ENCODE measurements around the gene NT5DC3.

Gene NT5DC3

DNA sequence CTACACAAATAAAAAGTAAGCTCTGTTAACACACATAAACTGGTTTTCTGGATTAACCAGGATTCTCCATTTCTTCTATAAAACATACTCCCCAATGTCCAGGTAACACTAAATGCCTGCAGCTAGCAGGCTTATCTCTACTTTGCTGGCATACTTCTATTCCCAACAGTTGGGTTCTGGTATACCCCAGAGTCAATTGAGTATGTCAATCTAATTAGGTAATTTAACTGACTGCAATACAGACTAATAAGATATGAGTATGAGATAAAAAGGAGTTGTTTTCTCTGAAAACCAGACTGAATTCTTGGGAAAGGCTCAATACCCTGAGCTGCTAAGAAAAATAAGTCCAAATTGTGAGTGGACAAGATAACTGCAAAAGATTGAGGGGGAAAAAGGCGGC is 9.4 kb upstream of the NT5DC3 start:
- H3K4me3 ChIP-seq (ENCODE audit: low read depth, low read length), result no peak overlapping the region
- TF ChIP-seq, protein P1, sequence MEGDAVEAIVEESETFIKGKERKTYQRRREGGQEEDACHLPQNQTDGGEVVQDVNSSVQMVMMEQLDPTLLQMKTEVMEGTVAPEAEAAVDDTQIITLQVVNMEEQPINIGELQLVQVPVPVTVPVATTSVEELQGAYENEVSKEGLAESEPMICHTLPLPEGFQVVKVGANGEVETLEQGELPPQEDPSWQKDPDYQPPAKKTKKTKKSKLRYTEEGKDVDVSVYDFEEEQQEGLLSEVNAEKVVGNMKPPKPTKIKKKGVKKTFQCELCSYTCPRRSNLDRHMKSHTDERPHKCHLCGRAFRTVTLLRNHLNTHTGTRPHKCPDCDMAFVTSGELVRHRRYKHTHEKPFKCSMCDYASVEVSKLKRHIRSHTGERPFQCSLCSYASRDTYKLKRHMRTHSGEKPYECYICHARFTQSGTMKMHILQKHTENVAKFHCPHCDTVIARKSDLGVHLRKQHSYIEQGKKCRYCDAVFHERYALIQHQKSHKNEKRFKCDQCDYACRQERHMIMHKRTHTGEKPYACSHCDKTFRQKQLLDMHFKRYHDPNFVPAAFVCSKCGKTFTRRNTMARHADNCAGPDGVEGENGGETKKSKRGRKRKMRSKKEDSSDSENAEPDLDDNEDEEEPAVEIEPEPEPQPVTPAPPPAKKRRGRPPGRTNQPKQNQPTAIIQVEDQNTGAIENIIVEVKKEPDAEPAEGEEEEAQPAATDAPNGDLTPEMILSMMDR (IDR thresholded peaks at IDR 0.05; ENCODE audit: low read depth, low read length), result no peak
- DNase-seq (ENCODE audit: low read depth, low spot score), result no peak
- in situ Hi-C loops (cut with HindIII; ENCODE audit: low sequenced_read_pairs), result no loop called here

DNA sequence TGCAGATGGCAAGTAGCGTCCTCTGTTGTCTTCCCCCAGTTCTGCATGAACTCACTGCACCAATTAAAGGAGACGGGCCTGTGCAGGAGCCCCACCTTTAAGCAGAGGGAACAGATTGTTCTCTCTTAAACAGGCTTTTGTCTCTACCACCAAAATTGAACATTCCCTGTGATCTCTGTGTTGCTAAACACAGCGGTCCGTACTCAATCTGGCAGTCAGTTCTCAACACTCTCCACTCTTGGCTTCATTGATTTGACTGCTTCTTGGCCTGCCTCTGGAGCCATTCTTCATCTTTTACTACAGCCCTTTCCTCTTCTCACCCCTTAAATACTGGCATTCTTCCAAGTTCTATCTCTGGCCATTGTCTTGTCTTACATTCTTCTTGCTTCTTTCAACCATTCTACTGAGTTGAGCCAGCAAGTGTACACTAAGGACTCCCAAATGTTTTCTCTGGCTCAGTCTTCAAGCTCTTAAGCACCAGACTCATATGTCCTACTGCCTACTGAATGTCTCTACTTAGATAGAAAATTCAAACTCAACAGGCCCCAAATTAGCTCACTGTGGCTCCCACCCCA is 8.0 kb upstream of the NT5DC3 start:
- DNase-seq (ENCODE audit: low read depth, low spot score), result peak; percentile 58
- TF ChIP-seq, protein P1 (IDR thresholded peaks at IDR 0.05; ENCODE audit: low read depth, low read length), result no peak
- no peak overlapping the region for H3K4me3 ChIP-seq (ENCODE audit: low read depth, low read length)
- in situ Hi-C loops (cut with HindIII; ENCODE audit: low sequenced_read_pairs), result no loop called here

DNA sequence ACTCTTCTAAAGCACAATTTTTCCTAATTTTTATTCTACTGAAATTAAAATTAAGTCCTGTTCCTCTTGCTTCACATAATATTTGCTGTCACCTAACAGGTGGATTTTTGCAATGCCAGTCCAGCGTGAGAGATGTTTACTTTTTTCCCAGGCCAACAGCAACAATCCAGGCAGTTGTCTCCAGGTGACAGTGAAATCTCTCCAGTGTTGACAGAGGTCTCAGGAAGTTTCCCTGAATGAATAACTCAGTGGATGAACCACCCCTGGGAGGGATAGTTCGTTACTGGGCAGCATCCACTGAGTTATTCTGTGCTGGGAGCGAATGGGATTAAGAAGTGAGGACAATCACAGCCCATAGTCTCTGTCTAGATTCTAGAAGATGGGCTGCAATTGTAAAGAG is 7.1 kb upstream of the NT5DC3 start:
- no peak overlapping the region for H3K4me3 ChIP-seq (ENCODE audit: low read depth, low read length)
- TF ChIP-seq, protein P1 (IDR thresholded peaks at IDR 0.05; ENCODE audit: low read depth, low read length), result no peak
- DNase-seq (ENCODE audit: low read depth, low spot score), result no peak
- in situ Hi-C loops (cut with HindIII; ENCODE audit: low sequenced_read_pairs), result no loop called here

DNA sequence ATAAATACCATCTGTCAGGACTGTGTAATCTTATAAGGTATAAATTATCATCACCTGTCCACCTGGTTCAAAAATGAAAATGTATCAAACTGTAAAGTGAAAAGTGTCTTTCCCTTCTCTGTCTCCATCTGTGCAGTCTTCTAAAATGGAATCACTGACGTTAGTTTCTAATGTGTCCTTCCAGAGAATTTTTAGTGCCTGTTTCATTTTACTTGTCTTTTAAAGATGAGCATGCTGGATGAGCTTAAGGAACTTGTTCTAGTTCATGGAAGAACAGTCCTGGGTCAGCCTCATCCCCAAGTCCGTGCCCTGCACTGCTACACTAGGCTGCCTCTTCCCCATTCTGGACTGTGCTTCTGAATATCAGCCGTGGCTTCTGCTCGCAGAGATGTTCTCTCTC is 5.4 kb upstream of the NT5DC3 start:
- in situ Hi-C loops (cut with HindIII; ENCODE audit: low sequenced_read_pairs), result no loop called here
- TF ChIP-seq, protein P1 (IDR thresholded peaks at IDR 0.05; ENCODE audit: low read depth, low read length), result no peak
- no peak overlapping the region for H3K4me3 ChIP-seq (ENCODE audit: low read depth, low read length)
- DNase-seq (ENCODE audit: low read depth, low spot score), result no peak

DNA sequence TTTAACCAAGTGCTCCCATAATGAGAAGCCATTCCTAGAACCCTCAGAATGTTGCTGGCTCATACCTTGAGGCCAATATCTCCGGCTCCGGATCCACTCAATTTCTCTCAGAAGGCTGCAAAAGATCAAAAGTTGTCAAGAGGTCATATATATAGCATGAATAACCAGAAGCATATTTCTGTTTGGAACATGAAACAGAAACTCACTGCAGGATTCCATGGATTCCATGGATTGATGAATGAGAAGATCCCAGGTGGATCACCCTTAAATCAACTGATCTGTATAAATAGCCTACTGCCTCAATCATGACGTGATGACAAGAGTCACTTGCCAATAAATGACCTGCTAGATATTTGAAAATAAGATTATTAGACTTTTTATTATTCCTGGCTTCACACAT is 3.3 kb upstream of the NT5DC3 start:
- no peak for DNase-seq (ENCODE audit: low read depth, low spot score)
- no peak overlapping the region for H3K4me3 ChIP-seq (ENCODE audit: low read depth, low read length)
- TF ChIP-seq, protein P1 (IDR thresholded peaks at IDR 0.05; ENCODE audit: low read depth, low read length), result no peak
- in situ Hi-C loops (cut with HindIII; ENCODE audit: low sequenced_read_pairs), result no loop called here

DNA sequence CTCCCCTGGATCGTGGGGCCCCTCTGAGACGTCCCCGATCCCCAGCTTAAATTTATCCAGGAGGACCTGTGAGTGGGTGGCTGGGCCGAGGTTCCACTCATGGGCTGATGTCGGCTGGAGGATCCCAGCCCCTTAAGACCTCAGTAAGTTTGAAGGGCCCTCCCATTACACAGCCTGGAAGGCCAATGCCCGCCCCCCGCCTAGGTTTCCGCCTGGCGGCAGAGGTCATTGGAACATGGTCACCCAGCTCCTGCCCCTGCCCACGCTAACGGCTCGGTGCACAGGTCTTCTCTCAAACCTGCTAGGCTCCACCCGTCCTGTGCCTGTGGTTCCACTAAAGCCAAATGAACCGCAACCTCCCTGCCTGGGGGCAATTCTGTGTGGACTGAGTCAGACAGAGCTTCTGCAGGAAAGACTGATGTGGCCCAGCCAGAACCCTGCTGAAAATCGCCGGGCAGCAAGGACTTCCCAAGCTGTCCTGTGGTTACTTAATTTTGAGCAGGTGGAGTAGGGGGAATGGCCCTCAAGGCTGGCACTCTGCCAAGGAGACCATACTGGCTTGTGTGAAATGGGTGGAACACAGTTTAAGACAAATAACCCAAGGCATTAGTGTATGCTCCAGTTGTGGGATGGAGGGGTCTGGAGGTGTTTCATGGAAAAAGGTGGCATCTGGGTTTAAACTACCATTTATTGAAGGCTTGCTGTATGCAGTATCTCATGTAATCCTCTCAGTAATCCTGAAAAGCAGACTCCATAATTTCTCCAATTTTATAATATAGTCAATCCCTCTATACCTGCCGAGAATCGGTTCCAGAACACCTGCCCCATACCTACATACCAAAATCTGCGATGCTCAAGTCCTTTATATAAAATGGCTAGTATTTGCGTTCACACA is 903 bp upstream of the NT5DC3 start:
- in situ Hi-C loops (cut with HindIII; ENCODE audit: low sequenced_read_pairs), result no loop called here
- TF ChIP-seq, protein P1 (IDR thresholded peaks at IDR 0.05; ENCODE audit: low read depth, low read length), result no peak
- DNase-seq (ENCODE audit: low read depth, low spot score), result peak; percentile 95
- peak overlapping the region; percentile 51 for H3K4me3 ChIP-seq (ENCODE audit: low read depth, low read length)
